Panc1 (cell line): ENCODE results near the gene SPEG. TPM values are rescaled to one million over a fixed set of nuclear protein-coding genes. Genes with fewer than 3 reads are reported as not detected.

Source experiments
- total RNA-seq: library from RNA; stranded (reverse); gene quantifications from one replicate; pipeline ENCODE4 v1.2.1, GENCODE V29; 2021; ENCODE audit not compliant: unreplicated experiment

The SPEG gene
- total RNA-seq, 1 experiment from 2014 or later, result 3.4 TPM

Other genes starting within 250 kb of the SPEG start
- 43.2 TPM for gene ZFAND2B, start 228.1 kb upstream of the SPEG start, total RNA-seq
- gene ABCB6, start 215.9 kb upstream of the SPEG start, total RNA-seq, result 19.0 TPM
- 75.1 TPM for gene ATG9A, start 205.2 kb upstream of the SPEG start, total RNA-seq
- gene ANKZF1, start 205.0 kb upstream of the SPEG start, total RNA-seq, result 36.2 TPM
- 8.1 TPM for gene GLB1L, start 189.4 kb upstream of the SPEG start, total RNA-seq
- 29.9 TPM for gene STK16, start 189.4 kb upstream of the SPEG start, total RNA-seq
- not detected for gene TUBA4B, start 181.6 kb upstream of the SPEG start, total RNA-seq
- 12.9 TPM for gene TUBA4A, start 180.9 kb upstream of the SPEG start, total RNA-seq
- gene DNAJB2, start 155.5 kb upstream of the SPEG start, total RNA-seq, result 66.2 TPM
- gene PTPRN, start 125.4 kb upstream of the SPEG start, total RNA-seq, result not detected
- not detected for gene RESP18, start 102.1 kb upstream of the SPEG start, total RNA-seq
- gene DNPEP, start 46.9 kb upstream of the SPEG start, total RNA-seq, result 107 TPM
- gene DES, start 16.5 kb upstream of the SPEG start, total RNA-seq, result 0.69 TPM
- 66.2 TPM for gene GMPPA, start 64.0 kb downstream of the SPEG start, total RNA-seq
- gene ASIC4, start 79.6 kb downstream of the SPEG start, total RNA-seq, result 0.21 TPM
- gene CHPF, start 109.0 kb downstream of the SPEG start, total RNA-seq, result 17.5 TPM
- gene TMEM198, start 109.2 kb downstream of the SPEG start, total RNA-seq, result 2.3 TPM
- 25.5 TPM for gene OBSL1, start 136.7 kb downstream of the SPEG start, total RNA-seq
- 1.2 TPM for gene INHA, start 137.5 kb downstream of the SPEG start, total RNA-seq
- 48.2 TPM for gene STK11IP, start 163.0 kb downstream of the SPEG start, total RNA-seq
- 13.5 TPM for gene SLC4A3, start 192.8 kb downstream of the SPEG start, total RNA-seq